GM12878 (cell line): ENCODE measurements around the gene KHNYN. TPM values are rescaled to one million over a fixed set of nuclear protein-coding genes. Genes with fewer than 3 reads are reported as not detected.

Experiments
- ATAC-seq: fragments of 200-7000 bp; cut with Tn5 transposase; 3 replicates; pipeline ENCODE4 v1.9.1; 2020; ENCODE audit warnings: mild to moderate bottlenecking, moderate library complexity
- BruUV-seq: library from RNA; stranded (reverse); fragments of 400-500 nt; replicated peaks from 2 replicates; lab custom pipeline; 2021; lab: Mats Ljungman, UMichigan
- CTCF ChIA-PET: fragments of 300-600 bp; sonication (Branson Sonifier 250); formaldehyde crosslinking; extraction: SDS; loops from one replicate; lab custom pipeline; 2021; ENCODE audit warnings: inconsistent platforms; lab: Yijun Ruan, JAX
- POLR2A ChIA-PET: fragments of 350-600 bp; formaldehyde crosslinking; extraction: SDS; loops from one replicate; lab custom pipeline; 2021; ENCODE audit warnings: inconsistent platforms; lab: Charles Lee
- RAD21 ChIA-PET: fragments of 300-600 bp; sonication (Branson Sonifier 250); formaldehyde crosslinking; loops from one replicate; lab custom pipeline; 2023; ENCODE audit warnings: antibody characterized with exemption; ENCODE audit not compliant: unreplicated experiment; lab: Charles Lee
- SMC1A ChIA-PET: fragments of 300-600 bp; sonication (Branson Sonifier 250); formaldehyde crosslinking; loops from one replicate; lab custom pipeline; 2023; ENCODE audit not compliant: unreplicated experiment, uncharacterized antibody; lab: Charles Lee
- DNase-seq: peaks from one replicate; pipeline ENCODE4 v3.0.0-alpha.2; 2011; ENCODE audit warnings: low read depth, low spot score
- FAIRE-seq: peaks from 3 replicates; lab custom pipeline; 2011; peaks lifted over from hg19 to GRCh38; lab: Jason Lieb, UNC
- H2AFZ ChIP-seq: 2 replicates; pipeline ENCODE4 v1.6.0; 2011; ENCODE audit warnings: low read depth, low read length, control low read depth; ENCODE audit not compliant: control insufficient read depth
- H3K27ac ChIP-seq: 2 replicates; pipeline ENCODE4 v1.5.1; 2011; ENCODE audit warnings: control low read depth; ENCODE audit not compliant: control insufficient read depth, insufficient read depth
- H3K27me3 ChIP-seq, 2 experiments: replicated peaks in 1 of 2; 2 replicates each; pipeline versions ENCODE4 v1.6.0 to v1.6.1; 2011; ENCODE audit warnings: low read length in 1 of 2; ENCODE audit not compliant: control insufficient read depth in 2 of 2, insufficient read depth in 2 of 2
- H3K36me3 ChIP-seq, 2 experiments: 2 replicates each; pipeline ENCODE4 v1.5.1; 2011; ENCODE audit warnings: low read length in 1 of 2; ENCODE audit not compliant: control insufficient read depth in 2 of 2, insufficient read depth in 2 of 2
- H3K4me1 ChIP-seq: 2 replicates; pipeline ENCODE4 v1.6.1; 2011; ENCODE audit warnings: mild to moderate bottlenecking, low read length, moderate library complexity, mixed read lengths; ENCODE audit not compliant: control insufficient read depth, insufficient read depth
- H3K4me2 ChIP-seq: 2 replicates; pipeline ENCODE4 v1.6.0; 2011; ENCODE audit warnings: control low read depth; ENCODE audit not compliant: control insufficient read depth, insufficient read depth
- H3K4me3 ChIP-seq: fragments of 200-600 bp; sonication (generic); 2 replicates; pipeline ENCODE4 v1.5.1; 2016
- H3K79me2 ChIP-seq: 2 replicates; pipeline ENCODE4 v1.6.0; 2011; ENCODE audit warnings: low read length; ENCODE audit not compliant: control insufficient read depth, insufficient read depth
- H3K9ac ChIP-seq: 2 replicates; pipeline ENCODE4 v1.8.0; 2011; ENCODE audit warnings: low read length, control low read depth, mixed read lengths; ENCODE audit not compliant: control insufficient read depth, insufficient read depth
- H3K9me3 ChIP-seq: replicated peaks from 3 replicates; pipeline ENCODE4 v1.5.1; 2011; ENCODE audit warnings: mild to moderate bottlenecking, low read length; ENCODE audit not compliant: control insufficient read depth, insufficient read depth
- H4K20me1 ChIP-seq: 2 replicates; pipeline ENCODE4 v1.6.0; 2011; ENCODE audit not compliant: control insufficient read depth, insufficient read depth
- CBX3 ChIP-seq: fragments of 200-600 bp; sonication (generic); IDR thresholded peaks from 2 replicates; pipeline ENCODE4 v1.6.1; 2016; ENCODE audit warnings: low read depth, borderline replicate concordance
- ETV6 ChIP-seq, 2 experiments: fragments of 450-650 bp in 1 of 2; IDR thresholded peaks in 1 of 2; conservative IDR thresholded peaks in 1 of 2; 2 replicates each; pipeline ENCODE4 v1.6.1; 2014; ENCODE audit warnings: antibody characterized with exemption in 1 of 2, borderline replicate concordance in 1 of 2, low read depth in 1 of 2, mild to moderate bottlenecking in 1 of 2, moderate library complexity in 1 of 2
- HDAC6 ChIP-seq: fragments of 200-600 bp; sonication (generic); IDR thresholded peaks from one replicate; pipeline ENCODE4 v1.8.0; 2017; ENCODE audit warnings: antibody characterized with exemption; ENCODE audit not compliant: unreplicated experiment
- JUNB ChIP-seq: IDR thresholded peaks from 2 replicates; pipeline ENCODE4 v1.6.1; 2016; ENCODE audit warnings: antibody characterized with exemption, mild to moderate bottlenecking
- MEF2B ChIP-seq: fragments of 450-650 bp; IDR thresholded peaks from 2 replicates; pipeline ENCODE4 v1.6.1; 2018; ENCODE audit warnings: mild to moderate bottlenecking, moderate library complexity; ENCODE audit not compliant: partially characterized antibody, poor library complexity, severe bottlenecking
- NRF1 ChIP-seq: conservative IDR thresholded peaks from 2 replicates; pipeline ENCODE4 v1.6.1; 2011; ENCODE audit warnings: mild to moderate bottlenecking, low read depth, low read length, improper control_type of control experiment
- POLR2AphosphoS2 ChIP-seq: IDR thresholded peaks from 2 replicates; pipeline ENCODE4 v1.6.1; 2011; ENCODE audit warnings: low read depth, mild to moderate bottlenecking, low read length, improper control_type of control experiment, moderate library complexity
- RBBP5 ChIP-seq: fragments of 200-600 bp; sonication (generic); conservative IDR thresholded peaks from 2 replicates; pipeline ENCODE4 v1.6.1; 2016
- SIN3A ChIP-seq: IDR thresholded peaks from 2 replicates; pipeline ENCODE4 v1.6.1; 2012; ENCODE audit warnings: low read depth, low read length, improper control_type of control experiment
- SMARCA5 ChIP-seq: fragments of 450-650 bp; IDR thresholded peaks from 2 replicates; pipeline ENCODE4 v1.6.1; 2017; ENCODE audit warnings: mild to moderate bottlenecking
- TBL1XR1 ChIP-seq: IDR thresholded peaks from 2 replicates; pipeline ENCODE4 v1.6.1; 2012; ENCODE audit warnings: low read depth, low read length, improper control_type of control experiment
- TCF3 ChIP-seq: IDR thresholded peaks from 2 replicates; pipeline ENCODE4 v1.6.1; 2012; ENCODE audit warnings: low read depth, mild to moderate bottlenecking, low read length, borderline replicate concordance; ENCODE audit not compliant: insufficient read depth
- WGBS: methylation state at CpG from one replicate; pipeline ENCODE4 v1.1.6; 2016; ENCODE audit warnings: low lambda C conversion rate; ENCODE audit not compliant: insufficient replicate concordance, insufficient coverage; ENCODE audit errors: missing lambda C conversion rate; 5-methylcytosine and 5-hydroxymethylcytosine counted together
- in situ Hi-C: fragments of 300-500 bp; cut with MboI; formaldehyde crosslinking; loops from 9 replicates; pipeline ENCODE4 v1.14.3; 2018; ENCODE audit warnings: mixed read lengths
- intact Hi-C: fragments of 100-400 bp; cut with micrococcal nuclease; formaldehyde crosslinking; loops from one replicate; pipeline ENCODE4 v1.14.2; 2022; ENCODE audit not compliant: unreplicated experiment
- polyA plus RNA-seq, 11 experiments: library from polyadenylated mRNA; depleted of rRNA in 4 of 11; unstranded in 6 of 11; stranded (reverse) in 5 of 11; fragments of >200 nt; fragmentation: Nextera tagmentation in 4 of 11; fragmentation: Illumina TruSeq in 1 of 11; extraction: Ambion mirVana in 4 of 11; extraction: Trizol in 1 of 11; gene quantifications; 1 replicate in 1 of 11; 2 replicates in 10 of 11; pipeline versions ENCODE4 v1.2.1 to v1.2.3, GENCODE V29; 2011 to 2016; ENCODE audit warnings: inconsistent platforms in 2 of 11, missing spikeins in 2 of 11, low read depth in 1 of 11
- total RNA-seq, 4 experiments: library from RNA; depleted of rRNA in 3 of 4; stranded (reverse); fragments of >200 nt in 3 of 4; fragmentation: Illumina TruSeq in 1 of 4; extraction: Trizol in 1 of 4; gene quantifications; 2 replicates each; pipeline versions ENCODE4 v1.2.1 to v1.2.3, GENCODE V29; 2013 to 2021
- TF ChIP-seq, protein P1 (sequence below): fragments of 450-650 bp; IDR thresholded peaks from 2 replicates; pipeline ENCODE4 v1.6.1; 2017; ENCODE audit warnings: antibody characterized with exemption, mild to moderate bottlenecking, moderate library complexity
- TF ChIP-seq, protein P2 (sequence below): fragments of 450-650 bp; IDR thresholded peaks from 2 replicates; pipeline ENCODE4 v1.6.1; 2014; ENCODE audit warnings: mild to moderate bottlenecking
- TF ChIP-seq, protein P3 (sequence below): fragments of 450-650 bp; IDR thresholded peaks from 2 replicates; pipeline ENCODE4 v1.6.1; 2018; ENCODE audit warnings: borderline replicate concordance, mild to moderate bottlenecking; ENCODE audit not compliant: partially characterized antibody

KHNYN gene
- total and polyA plus RNA-seq, 10 of the 15 experiments (the other 5 are each of a cell fraction or from before 2014, with no cell fraction given): 1.4 to 34.7 (median 21.5) TPM

DNA sequence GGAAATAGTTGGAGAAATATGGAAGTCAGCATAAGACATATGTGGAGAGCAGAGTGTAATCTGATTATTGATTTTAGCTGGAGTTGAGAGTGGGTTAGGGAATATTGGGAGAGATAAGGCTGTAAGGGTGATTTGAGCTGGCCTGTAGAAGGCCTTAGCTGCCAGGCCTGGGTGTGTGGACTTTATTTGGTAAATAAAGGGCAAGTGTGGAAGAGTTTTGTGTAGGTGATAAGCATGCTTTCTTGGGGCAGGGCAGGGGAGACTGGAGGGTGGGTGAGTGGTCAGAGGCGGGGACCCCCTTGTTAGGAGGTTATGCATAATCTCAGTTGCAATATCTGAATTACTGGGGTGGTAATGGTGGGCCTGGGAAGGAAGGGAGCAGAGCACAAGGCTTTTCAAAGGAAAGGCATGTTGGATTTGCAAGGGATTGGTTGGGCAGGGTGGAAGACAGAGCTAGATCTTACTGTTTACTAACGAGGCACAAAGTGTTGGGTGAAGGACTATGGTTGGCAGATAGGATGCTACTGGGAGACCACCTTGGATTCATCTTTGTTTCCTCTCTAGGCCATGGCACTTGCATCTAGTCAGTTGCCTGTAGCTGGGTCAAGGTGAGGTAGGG is 5.5 kb downstream of the KHNYN start (continued):
- no peak for TF ChIP-seq SMARCA5

DNA sequence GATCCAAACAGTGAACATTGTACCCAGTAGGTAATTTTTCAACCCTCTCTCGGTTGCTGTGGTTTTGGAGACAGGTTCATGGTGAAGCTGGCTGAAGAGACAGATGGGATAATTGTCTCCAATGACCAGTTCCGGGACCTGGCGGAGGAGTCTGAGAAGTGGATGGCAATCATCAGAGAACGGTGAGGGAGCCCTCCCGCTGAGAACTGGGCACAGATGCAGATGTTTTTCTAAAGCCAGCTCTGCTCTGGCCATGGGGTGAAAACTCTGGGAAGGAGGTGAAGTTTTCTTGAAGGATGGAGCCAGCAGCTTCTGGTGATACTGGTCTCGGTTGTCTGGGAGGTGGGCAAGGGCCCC is 6.2 kb downstream of the KHNYN start:
- ChIA-PET SMC1A (interaction anchor here (0.9 to 8.1 kb wide), 13 partner anchors 14 to 193 kb away, joined by 3 to 73 read pairs (median 5); partner anchors contain the start of genes ADCY4, RIPK3 and TINF2), CTCF (interaction anchor here (0.9 to 11.4 kb wide), 17 partner anchors 12 to 963 kb away, joined by 3 to 220 read pairs (median 6); partner anchors contain the start of genes ADCY4, CIDEB and RIPK3), POLR2A (no interaction called here), RAD21 (interaction anchor here (1.7 to 4.2 kb wide), 3 partner anchors 70 to 102 kb away, joined by 4 to 31 read pairs (median 15); partner anchors contain the start of gene RIPK3)
- BruUV-seq: no TSS peak
- intact Hi-C loops: loop anchor here (1.0 kb wide), 2 partner anchors 103 to 108 kb away; no protein-coding TSS in a partner anchor
- TF ChIP-seq TCF3 (no peak), HDAC6 (no peak), CBX3 (no peak), RBBP5 (no peak), ETV6 (conservative IDR thresholded peaks at IDR 0.05 in 1 of 2, IDR thresholded peaks at IDR 0.05 in 1 of 2; ENCODE audit: borderline replicate concordance in 1 of 2, low read depth in 1 of 2) (no peak), SIN3A (no peak), TBL1XR1 (no peak), JUNB (no peak), MEF2B (no peak), POLR2AphosphoS2 (no peak), NRF1 (no peak)
- TF ChIP-seq, protein P1, sequence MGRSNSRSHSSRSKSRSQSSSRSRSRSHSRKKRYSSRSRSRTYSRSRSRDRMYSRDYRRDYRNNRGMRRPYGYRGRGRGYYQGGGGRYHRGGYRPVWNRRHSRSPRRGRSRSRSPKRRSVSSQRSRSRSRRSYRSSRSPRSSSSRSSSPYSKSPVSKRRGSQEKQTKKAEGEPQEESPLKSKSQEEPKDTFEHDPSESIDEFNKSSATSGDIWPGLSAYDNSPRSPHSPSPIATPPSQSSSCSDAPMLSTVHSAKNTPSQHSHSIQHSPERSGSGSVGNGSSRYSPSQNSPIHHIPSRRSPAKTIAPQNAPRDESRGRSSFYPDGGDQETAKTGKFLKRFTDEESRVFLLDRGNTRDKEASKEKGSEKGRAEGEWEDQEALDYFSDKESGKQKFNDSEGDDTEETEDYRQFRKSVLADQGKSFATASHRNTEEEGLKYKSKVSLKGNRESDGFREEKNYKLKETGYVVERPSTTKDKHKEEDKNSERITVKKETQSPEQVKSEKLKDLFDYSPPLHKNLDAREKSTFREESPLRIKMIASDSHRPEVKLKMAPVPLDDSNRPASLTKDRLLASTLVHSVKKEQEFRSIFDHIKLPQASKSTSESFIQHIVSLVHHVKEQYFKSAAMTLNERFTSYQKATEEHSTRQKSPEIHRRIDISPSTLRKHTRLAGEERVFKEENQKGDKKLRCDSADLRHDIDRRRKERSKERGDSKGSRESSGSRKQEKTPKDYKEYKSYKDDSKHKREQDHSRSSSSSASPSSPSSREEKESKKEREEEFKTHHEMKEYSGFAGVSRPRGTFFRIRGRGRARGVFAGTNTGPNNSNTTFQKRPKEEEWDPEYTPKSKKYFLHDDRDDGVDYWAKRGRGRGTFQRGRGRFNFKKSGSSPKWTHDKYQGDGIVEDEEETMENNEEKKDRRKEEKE: no peak
- TF ChIP-seq, protein P2, sequence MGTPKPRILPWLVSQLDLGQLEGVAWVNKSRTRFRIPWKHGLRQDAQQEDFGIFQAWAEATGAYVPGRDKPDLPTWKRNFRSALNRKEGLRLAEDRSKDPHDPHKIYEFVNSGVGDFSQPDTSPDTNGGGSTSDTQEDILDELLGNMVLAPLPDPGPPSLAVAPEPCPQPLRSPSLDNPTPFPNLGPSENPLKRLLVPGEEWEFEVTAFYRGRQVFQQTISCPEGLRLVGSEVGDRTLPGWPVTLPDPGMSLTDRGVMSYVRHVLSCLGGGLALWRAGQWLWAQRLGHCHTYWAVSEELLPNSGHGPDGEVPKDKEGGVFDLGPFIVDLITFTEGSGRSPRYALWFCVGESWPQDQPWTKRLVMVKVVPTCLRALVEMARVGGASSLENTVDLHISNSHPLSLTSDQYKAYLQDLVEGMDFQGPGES: no peak
- TF ChIP-seq, protein P3, sequence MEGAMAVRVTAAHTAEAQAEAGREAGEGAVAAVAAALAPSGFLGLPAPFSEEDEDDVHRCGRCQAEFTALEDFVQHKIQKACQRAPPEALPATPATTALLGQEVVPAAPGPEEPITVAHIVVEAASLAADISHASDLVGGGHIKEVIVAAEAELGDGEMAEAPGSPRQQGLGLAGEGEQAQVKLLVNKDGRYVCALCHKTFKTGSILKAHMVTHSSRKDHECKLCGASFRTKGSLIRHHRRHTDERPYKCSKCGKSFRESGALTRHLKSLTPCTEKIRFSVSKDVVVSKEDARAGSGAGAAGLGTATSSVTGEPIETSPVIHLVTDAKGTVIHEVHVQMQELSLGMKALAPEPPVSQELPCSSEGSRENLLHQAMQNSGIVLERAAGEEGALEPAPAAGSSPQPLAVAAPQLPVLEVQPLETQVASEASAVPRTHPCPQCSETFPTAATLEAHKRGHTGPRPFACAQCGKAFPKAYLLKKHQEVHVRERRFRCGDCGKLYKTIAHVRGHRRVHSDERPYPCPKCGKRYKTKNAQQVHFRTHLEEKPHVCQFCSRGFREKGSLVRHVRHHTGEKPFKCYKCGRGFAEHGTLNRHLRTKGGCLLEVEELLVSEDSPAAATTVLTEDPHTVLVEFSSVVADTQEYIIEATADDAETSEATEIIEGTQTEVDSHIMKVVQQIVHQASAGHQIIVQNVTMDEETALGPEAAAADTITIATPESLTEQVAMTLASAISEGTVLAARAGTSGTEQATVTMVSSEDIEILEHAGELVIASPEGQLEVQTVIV: no peak
- Histone ChIP-seq H3K4me3 (no peak overlapping the region), H3K27ac (no peak overlapping the region), H4K20me1 (no peaks in the 10 kb centered on the region), H3K36me3 (peaks cover 13 to 33% of the 10 kb centered on the region in 2 experiments), H3K4me2 (no peak overlapping the region), H3K9ac (no peak overlapping the region), H3K27me3 (no peaks in the 10 kb centered on the region), H3K4me1 (peaks cover 17% of the 10 kb centered on the region), H2AFZ (no peak overlapping the region), H3K9me3 (no peaks in the 10 kb centered on the region), H3K79me2 (peaks cover 10% of the 10 kb centered on the region)
- in situ Hi-C loops: loop anchor here (5.0 to 10.0 kb wide), 2 partner anchors 194 to 1131 kb away; partner anchors contain the start of genes BCL2L2, PPP1R3E and TINF2
- WGBS: 75% methylated on average over 6 of the region's 6 CpGs
- FAIRE-seq (no peak), DNase-seq (no peak), ATAC-seq (no peak)
